Bronchial epithelial cell (primary cell): Measurements from ENCODE around the gene KRTAP5-9. TPM values are rescaled to one million over a fixed set of nuclear protein-coding genes. Genes with fewer than 3 reads are reported as not detected.

Source experiments
- total RNA-seq: library from RNA; depleted of rRNA; stranded (reverse); fragments of >200 nt; gene quantifications from 2 replicates; pipeline ENCODE4 v1.2.1, GENCODE V29; 2014

Gene KRTAP5-9
- total RNA-seq, 1 donor from 2014 or later: not detected

Other genes with a start within 250 kb of the KRTAP5-9 start
- gene DHCR7, start 100.0 kb upstream of the KRTAP5-9 start, total RNA-seq: 29.4 and 60.3 TPM in 2 replicates
- 69.8 and 91.3 TPM in 2 replicates for gene NADSYN1, start 95.2 kb upstream of the KRTAP5-9 start, total RNA-seq
- 0.13 TPM in 1 of 2 replicates, not detected in the other for gene KRTAP5-7, start 21.2 kb upstream of the KRTAP5-9 start, total RNA-seq
- not detected in 2 replicates for gene KRTAP5-8, start 10.4 kb upstream of the KRTAP5-9 start, total RNA-seq
- gene KRTAP5-10, start 17.1 kb downstream of the KRTAP5-9 start, total RNA-seq: not detected in 2 replicates
- gene KRTAP5-11, start 34.5 kb downstream of the KRTAP5-9 start, total RNA-seq: not detected in 2 replicates